ENCODE data around the gene ACOT11. TPM values are rescaled to one million over a fixed set of nuclear protein-coding genes. Genes with fewer than 3 reads are reported as not detected.
A peak's percentile ranks its signal among the peaks of the same experiment; 100 is the strongest.

Gene ACOT11
- total and polyA plus RNA-seq, 9 of the 15 experiments (the other 6 are each of a cell fraction or from before 2014, with no cell fraction given) = 0.04 to 1.2 (median 0.64) TPM; not detected in 2

DNA sequence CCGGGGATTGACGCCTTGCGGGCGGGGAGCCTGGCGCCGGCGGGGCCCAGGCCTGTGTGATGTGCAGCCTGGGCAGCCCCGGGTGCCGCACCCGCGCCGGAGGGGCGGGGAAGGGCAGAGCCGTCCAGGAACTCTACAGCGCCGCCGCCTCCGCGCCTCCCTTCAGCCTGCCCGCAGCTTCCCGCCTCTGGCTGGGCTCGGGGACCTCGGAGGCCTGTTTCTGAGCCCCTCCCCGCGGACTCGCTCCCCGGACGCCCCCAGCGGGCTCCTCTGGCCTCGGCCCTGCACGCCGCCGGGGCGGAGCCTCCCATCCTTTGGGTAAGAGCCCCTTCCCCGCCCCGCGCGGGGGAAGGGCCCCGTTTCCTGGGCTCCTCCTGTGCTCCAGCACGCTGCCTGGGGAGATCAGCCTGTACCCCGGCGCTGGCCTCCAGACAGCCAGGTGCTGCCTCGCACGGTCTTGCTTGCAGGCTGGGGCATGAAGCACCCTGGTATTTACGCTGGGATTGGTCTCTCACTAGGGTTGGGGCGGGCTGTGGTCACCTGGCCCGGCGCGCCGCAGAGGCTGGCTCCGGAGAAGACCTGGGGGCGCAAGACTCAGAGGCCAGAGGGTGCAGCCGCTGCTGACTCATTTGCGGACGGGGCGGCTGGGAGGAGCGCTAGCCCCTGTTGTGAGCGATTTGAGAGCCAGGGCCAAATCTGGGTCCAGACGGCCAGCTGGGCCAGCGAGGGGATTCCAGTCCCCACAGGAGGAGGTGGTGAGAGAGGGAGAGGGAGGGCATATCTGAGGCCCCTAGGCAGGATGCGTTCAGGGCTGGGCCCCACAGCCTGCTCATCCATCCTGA is 5.7 kb upstream of the ACOT11 start (continued):
- TF ChIP-seq, protein P1, sequence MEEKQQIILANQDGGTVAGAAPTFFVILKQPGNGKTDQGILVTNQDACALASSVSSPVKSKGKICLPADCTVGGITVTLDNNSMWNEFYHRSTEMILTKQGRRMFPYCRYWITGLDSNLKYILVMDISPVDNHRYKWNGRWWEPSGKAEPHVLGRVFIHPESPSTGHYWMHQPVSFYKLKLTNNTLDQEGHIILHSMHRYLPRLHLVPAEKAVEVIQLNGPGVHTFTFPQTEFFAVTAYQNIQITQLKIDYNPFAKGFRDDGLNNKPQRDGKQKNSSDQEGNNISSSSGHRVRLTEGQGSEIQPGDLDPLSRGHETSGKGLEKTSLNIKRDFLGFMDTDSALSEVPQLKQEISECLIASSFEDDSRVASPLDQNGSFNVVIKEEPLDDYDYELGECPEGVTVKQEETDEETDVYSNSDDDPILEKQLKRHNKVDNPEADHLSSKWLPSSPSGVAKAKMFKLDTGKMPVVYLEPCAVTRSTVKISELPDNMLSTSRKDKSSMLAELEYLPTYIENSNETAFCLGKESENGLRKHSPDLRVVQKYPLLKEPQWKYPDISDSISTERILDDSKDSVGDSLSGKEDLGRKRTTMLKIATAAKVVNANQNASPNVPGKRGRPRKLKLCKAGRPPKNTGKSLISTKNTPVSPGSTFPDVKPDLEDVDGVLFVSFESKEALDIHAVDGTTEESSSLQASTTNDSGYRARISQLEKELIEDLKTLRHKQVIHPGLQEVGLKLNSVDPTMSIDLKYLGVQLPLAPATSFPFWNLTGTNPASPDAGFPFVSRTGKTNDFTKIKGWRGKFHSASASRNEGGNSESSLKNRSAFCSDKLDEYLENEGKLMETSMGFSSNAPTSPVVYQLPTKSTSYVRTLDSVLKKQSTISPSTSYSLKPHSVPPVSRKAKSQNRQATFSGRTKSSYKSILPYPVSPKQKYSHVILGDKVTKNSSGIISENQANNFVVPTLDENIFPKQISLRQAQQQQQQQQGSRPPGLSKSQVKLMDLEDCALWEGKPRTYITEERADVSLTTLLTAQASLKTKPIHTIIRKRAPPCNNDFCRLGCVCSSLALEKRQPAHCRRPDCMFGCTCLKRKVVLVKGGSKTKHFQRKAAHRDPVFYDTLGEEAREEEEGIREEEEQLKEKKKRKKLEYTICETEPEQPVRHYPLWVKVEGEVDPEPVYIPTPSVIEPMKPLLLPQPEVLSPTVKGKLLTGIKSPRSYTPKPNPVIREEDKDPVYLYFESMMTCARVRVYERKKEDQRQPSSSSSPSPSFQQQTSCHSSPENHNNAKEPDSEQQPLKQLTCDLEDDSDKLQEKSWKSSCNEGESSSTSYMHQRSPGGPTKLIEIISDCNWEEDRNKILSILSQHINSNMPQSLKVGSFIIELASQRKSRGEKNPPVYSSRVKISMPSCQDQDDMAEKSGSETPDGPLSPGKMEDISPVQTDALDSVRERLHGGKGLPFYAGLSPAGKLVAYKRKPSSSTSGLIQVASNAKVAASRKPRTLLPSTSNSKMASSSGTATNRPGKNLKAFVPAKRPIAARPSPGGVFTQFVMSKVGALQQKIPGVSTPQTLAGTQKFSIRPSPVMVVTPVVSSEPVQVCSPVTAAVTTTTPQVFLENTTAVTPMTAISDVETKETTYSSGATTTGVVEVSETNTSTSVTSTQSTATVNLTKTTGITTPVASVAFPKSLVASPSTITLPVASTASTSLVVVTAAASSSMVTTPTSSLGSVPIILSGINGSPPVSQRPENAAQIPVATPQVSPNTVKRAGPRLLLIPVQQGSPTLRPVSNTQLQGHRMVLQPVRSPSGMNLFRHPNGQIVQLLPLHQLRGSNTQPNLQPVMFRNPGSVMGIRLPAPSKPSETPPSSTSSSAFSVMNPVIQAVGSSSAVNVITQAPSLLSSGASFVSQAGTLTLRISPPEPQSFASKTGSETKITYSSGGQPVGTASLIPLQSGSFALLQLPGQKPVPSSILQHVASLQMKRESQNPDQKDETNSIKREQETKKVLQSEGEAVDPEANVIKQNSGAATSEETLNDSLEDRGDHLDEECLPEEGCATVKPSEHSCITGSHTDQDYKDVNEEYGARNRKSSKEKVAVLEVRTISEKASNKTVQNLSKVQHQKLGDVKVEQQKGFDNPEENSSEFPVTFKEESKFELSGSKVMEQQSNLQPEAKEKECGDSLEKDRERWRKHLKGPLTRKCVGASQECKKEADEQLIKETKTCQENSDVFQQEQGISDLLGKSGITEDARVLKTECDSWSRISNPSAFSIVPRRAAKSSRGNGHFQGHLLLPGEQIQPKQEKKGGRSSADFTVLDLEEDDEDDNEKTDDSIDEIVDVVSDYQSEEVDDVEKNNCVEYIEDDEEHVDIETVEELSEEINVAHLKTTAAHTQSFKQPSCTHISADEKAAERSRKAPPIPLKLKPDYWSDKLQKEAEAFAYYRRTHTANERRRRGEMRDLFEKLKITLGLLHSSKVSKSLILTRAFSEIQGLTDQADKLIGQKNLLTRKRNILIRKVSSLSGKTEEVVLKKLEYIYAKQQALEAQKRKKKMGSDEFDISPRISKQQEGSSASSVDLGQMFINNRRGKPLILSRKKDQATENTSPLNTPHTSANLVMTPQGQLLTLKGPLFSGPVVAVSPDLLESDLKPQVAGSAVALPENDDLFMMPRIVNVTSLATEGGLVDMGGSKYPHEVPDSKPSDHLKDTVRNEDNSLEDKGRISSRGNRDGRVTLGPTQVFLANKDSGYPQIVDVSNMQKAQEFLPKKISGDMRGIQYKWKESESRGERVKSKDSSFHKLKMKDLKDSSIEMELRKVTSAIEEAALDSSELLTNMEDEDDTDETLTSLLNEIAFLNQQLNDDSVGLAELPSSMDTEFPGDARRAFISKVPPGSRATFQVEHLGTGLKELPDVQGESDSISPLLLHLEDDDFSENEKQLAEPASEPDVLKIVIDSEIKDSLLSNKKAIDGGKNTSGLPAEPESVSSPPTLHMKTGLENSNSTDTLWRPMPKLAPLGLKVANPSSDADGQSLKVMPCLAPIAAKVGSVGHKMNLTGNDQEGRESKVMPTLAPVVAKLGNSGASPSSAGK (IDR thresholded peaks at IDR 0.05) = peak; percentile 75
- TF ChIP-seq ZNF12 (CRISPR knock-in tag; IDR thresholded peaks at IDR 0.05) (no peak), ZNF316 (IDR thresholded peaks at IDR 0.05) (peak; percentile 15; the same call in 1 of the 2 replicates), SP1 (CRISPR knock-in tag; IDR thresholded peaks at IDR 0.05) (peak; percentile 75), ZNF41 (CRISPR knock-in tag; conservative IDR thresholded peaks at IDR 0.05) (no peak), SMARCE1 (IDR thresholded peaks at IDR 0.05) (0 out of 2 replicates have a peak, but pooled peaks have one; percentile 28), NFIC (IDR thresholded peaks at IDR 0.05) (no peak), GABPB2 (CRISPR knock-in tag; conservative IDR thresholded peaks at IDR 0.05) (no peak), STAT5B (CRISPR knock-in tag; IDR thresholded peaks at IDR 0.05) (no peak), FOXJ2 (tag; IDR thresholded peaks at IDR 0.05) (no peak), GABPA (tag; conservative IDR thresholded peaks at IDR 0.05; ENCODE audit: low read depth) (peak; percentile 10; the same call in 1 of the 2 replicates)
- TF ChIP-seq, protein P2, sequence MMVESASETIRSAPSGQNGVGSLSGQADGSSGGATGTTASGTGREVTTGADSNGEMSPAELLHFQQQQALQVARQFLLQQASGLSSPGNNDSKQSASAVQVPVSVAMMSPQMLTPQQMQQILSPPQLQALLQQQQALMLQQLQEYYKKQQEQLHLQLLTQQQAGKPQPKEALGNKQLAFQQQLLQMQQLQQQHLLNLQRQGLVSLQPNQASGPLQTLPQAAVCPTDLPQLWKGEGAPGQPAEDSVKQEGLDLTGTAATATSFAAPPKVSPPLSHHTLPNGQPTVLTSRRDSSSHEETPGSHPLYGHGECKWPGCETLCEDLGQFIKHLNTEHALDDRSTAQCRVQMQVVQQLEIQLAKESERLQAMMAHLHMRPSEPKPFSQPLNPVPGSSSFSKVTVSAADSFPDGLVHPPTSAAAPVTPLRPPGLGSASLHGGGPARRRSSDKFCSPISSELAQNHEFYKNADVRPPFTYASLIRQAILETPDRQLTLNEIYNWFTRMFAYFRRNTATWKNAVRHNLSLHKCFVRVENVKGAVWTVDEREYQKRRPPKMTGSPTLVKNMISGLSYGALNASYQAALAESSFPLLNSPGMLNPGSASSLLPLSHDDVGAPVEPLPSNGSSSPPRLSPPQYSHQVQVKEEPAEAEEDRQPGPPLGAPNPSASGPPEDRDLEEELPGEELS (CRISPR knock-in tag; IDR thresholded peaks at IDR 0.05; ENCODE audit: borderline replicate concordance) = peak; percentile 62; the same call in 1 of the 2 replicates
- TF ChIP-seq, protein P3, sequence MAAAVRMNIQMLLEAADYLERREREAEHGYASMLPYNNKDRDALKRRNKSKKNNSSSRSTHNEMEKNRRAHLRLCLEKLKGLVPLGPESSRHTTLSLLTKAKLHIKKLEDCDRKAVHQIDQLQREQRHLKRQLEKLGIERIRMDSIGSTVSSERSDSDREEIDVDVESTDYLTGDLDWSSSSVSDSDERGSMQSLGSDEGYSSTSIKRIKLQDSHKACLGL (CRISPR knock-in tag; IDR thresholded peaks at IDR 0.05; ENCODE audit: borderline replicate concordance, poor library complexity, severe bottlenecking) = no peak
